Suprapubic skin (tissue), 4 donors: Measurements from ENCODE around the gene FKBP14.

Experiments used
- CTCF ChIP-seq, 2 donors: fragments of 200-600 bp in 1 of 2; fragments of 450-650 bp in 1 of 2; sonication (generic) in 1 of 2; IDR thresholded peaks; one replicate each; pipeline ENCODE4 v1.5.1; 2016 to 2019; ENCODE audit warnings: antibody characterized with exemption in 2 of 2, mild to moderate bottlenecking in 1 of 2, moderate library complexity in 1 of 2
- EP300 ChIP-seq: sonication (generic); formaldehyde crosslinking; IDR thresholded peaks from one replicate; pipeline ENCODE4 v1.6.1; 2017; ENCODE audit warnings: antibody characterized with exemption
- POLR2A ChIP-seq, 2 donors: fragments of 450-650 bp; IDR thresholded peaks; one replicate each; pipeline ENCODE4 v1.6.1; 2017; ENCODE audit warnings: antibody characterized with exemption in 2 of 2, mild to moderate bottlenecking in 2 of 2, moderate library complexity in 2 of 2
- POLR2AphosphoS5 ChIP-seq, 3 donors: sonication (generic); formaldehyde crosslinking; IDR thresholded peaks; one replicate each; pipeline ENCODE4 v1.6.1; 2017; ENCODE audit warnings: antibody characterized with exemption in 3 of 3

- TF ChIP-seq POLR2A (IDR thresholded peaks at IDR 0.05) (no peak), CTCF (IDR thresholded peaks at IDR 0.05) (no peak), EP300 (no peak), POLR2AphosphoS5 (IDR thresholded peaks at IDR 0.05) (no peak)
These were observed 54.2 kb downstream of the FKBP14 start for GRCh38 chr7:29972315-29972669.
